WI38 (cell line): ENCODE data around the gene CSPG5.

Source experiments
- H3K4me3 ChIP-seq: 2 replicates; pipeline ENCODE4 v1.5.1; 2011; ENCODE audit warnings: low read depth, mild to moderate bottlenecking, control low read depth, low read length
- CTCF ChIP-seq: IDR thresholded peaks from 2 replicates; pipeline ENCODE4 v1.5.1; 2012; ENCODE audit warnings: low read depth, mild to moderate bottlenecking, control low read depth, low read length

The CSPG5 gene

GRCh38 chr3:47513125-47513929 lies 65.3 kb downstream of the CSPG5 start, which contains the start of gene ELP6:
Gene ELP6, minus strand, starts transcription at chr3:47513712. Its CDS starts 122 bp downstream, at chr3:47513590.
- TF ChIP-seq CTCF: peak; percentile 20; the same call in 1 of the 2 replicates
- H3K4me3 ChIP-seq: peak within 1 kb of the TSS; percentile 84

GRCh38 chr3:47512416-47513124 lies 66.1 kb downstream of the CSPG5 start:
- no peak for TF ChIP-seq CTCF
- peak overlapping the region; percentile 84 for H3K4me3 ChIP-seq
